ENCODE results near the gene TPST2. TPM values are rescaled to one million over a fixed set of nuclear protein-coding genes. Genes with fewer than 3 reads are reported as not detected.

TPST2 gene
- total RNA-seq, 1 experiment from 2014 or later: 11.8 TPM

DNA sequence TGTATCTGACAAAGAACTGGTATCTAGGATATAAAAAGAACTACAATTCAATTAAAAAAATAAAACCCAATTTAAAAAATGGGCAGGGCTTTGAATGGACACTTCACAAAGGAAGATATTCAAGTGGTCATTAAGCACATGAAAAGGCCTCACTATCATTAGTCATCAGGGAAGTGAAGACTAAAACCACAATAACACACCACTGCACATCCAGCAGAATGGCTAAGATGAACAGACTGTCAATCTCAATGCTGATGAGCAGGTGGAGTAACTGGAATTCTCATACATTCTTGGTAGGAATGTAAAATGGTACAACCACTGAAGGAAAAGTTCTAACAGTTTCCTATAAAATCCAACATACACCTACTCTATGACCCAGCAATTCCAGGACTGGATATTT is 115.2 kb downstream of the TPST2 start:
- CTCF ChIA-PET: no interaction called here
- no TSS peak for BruUV-seq (replicated peaks)
- Histone ChIP-seq H3K79me2 (ENCODE audit: insufficient read depth, low read length) (peaks cover under 1% of the 10 kb centered on the region), H3K27ac (ENCODE audit: low read depth, low read length) (no peak overlapping the region), H4K20me1 (ENCODE audit: insufficient read depth) (no peaks in the 10 kb centered on the region), H3K4me3 (replicated peaks in 1 of 2; ENCODE audit: low read depth in 1 of 2, low read length in 2 of 2) (no peak overlapping the region), H3K9me3 (ENCODE audit: control insufficient read depth in 1 of 2, insufficient read depth in 1 of 2, low read depth in 1 of 2, low read length in 2 of 2) (no peaks in the 10 kb centered on the region), H3K4me2 (ENCODE audit: low read length) (no peak overlapping the region), H3K4me1 (ENCODE audit: control insufficient read depth in 1 of 2, insufficient read depth in 2 of 2, low read length in 2 of 2) (peaks cover 0 to 18% of the 10 kb centered on the region in 2 experiments; a peak in 2 of 4 replicates), H2AFZ (ENCODE audit: low read depth, low read length, poor library complexity, severe bottlenecking) (no peak overlapping the region), H3K9me2 (ENCODE audit: insufficient read depth) (no peaks in the 10 kb centered on the region), H3K36me3 (ENCODE audit: control insufficient read depth in 1 of 2, insufficient read depth in 2 of 2, low read length in 2 of 2) (peaks cover 42 to 44% of the 10 kb centered on the region in 2 experiments), H3K9ac (ENCODE audit: low read length) (no peak overlapping the region), H3K27me3 (ENCODE audit: insufficient read depth, low read length) (no peaks in the 10 kb centered on the region)
- DNase-seq (ENCODE audit: low read depth, low spot score) (no peak), ATAC-seq (no peak)
- POLR2A ChIA-PET: interaction anchor here (1.9 kb wide), 1 partner anchor 9 kb away, joined by 4 read pairs; the partner anchor contains the start of genes HPS4 and SRRD
- TF ChIP-seq CBX3 (IDR thresholded peaks at IDR 0.05; ENCODE audit: low read depth) (no peak), SP1 (IDR thresholded peaks at IDR 0.05; ENCODE audit: low read depth) (no peak), RAD21 (IDR thresholded peaks at IDR 0.05; ENCODE audit: low read depth) (no peak), SIN3A (IDR thresholded peaks at IDR 0.05; ENCODE audit: low read depth) (no peak), ZNF274 (IDR thresholded peaks at IDR 0.05; ENCODE audit: low read depth, low read length) (no peak), POLR2AphosphoS5 (IDR thresholded peaks at IDR 0.05; ENCODE audit: low read depth, low read length) (no peak), CTCF (IDR thresholded peaks at IDR 0.05 in 2 of 3, conservative IDR thresholded peaks at IDR 0.05 in 1 of 3; ENCODE audit: borderline replicate concordance in 1 of 3, insufficient read depth in 1 of 3, low read depth in 2 of 3, low read length in 2 of 3) (no peak), ATF3 (IDR thresholded peaks at IDR 0.05) (no peak), ELF1 (IDR thresholded peaks at IDR 0.05; ENCODE audit: borderline replicate concordance, low read depth) (no peak), CEBPB (IDR thresholded peaks at IDR 0.05; ENCODE audit: low read depth) (no peak), YY1 (IDR thresholded peaks at IDR 0.05; ENCODE audit: extremely low read depth, insufficient replicate concordance, low read depth, low read length) (no peak), JUND (IDR thresholded peaks at IDR 0.05) (no peak), EZH2 (IDR thresholded peaks at IDR 0.05) (no peak)
- TF ChIP-seq, protein P1, sequence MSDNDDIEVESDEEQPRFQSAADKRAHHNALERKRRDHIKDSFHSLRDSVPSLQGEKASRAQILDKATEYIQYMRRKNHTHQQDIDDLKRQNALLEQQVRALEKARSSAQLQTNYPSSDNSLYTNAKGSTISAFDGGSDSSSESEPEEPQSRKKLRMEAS (IDR thresholded peaks at IDR 0.05): no peak
- TF ChIP-seq, protein P2, sequence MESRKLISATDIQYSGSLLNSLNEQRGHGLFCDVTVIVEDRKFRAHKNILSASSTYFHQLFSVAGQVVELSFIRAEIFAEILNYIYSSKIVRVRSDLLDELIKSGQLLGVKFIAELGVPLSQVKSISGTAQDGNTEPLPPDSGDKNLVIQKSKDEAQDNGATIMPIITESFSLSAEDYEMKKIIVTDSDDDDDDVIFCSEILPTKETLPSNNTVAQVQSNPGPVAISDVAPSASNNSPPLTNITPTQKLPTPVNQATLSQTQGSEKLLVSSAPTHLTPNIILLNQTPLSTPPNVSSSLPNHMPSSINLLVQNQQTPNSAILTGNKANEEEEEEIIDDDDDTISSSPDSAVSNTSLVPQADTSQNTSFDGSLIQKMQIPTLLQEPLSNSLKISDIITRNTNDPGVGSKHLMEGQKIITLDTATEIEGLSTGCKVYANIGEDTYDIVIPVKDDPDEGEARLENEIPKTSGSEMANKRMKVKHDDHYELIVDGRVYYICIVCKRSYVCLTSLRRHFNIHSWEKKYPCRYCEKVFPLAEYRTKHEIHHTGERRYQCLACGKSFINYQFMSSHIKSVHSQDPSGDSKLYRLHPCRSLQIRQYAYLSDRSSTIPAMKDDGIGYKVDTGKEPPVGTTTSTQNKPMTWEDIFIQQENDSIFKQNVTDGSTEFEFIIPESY (IDR thresholded peaks at IDR 0.05; ENCODE audit: extremely low read depth, insufficient replicate concordance, low read length): no peak
- intact Hi-C loops (cut with micrococcal nuclease): no loop called here
- RAD21 ChIA-PET (ENCODE audit: low non-redundant PET in 1 of 2, low total read pairs in 2 of 2, uncharacterized antibody in 2 of 2, unreplicated experiment in 2 of 2): no interaction called here

MicroRNAs encoded within 50 kb of the gene (microRNA counts, 767-probe panel; counts per million panel counts)
- microRNA hsa-miR-548j: not detected

Small RNA genes lying within 50 kb of the gene (microRNA-seq; reads per million reads assigned to microRNA genes)
- 5.6 reads per million, percentile 13 among the genes with 10 or more reads in this experiment for gene MIR548J (ENCODE audit: borderline number of aligned reads)

Other genes starting within 250 kb of the TPST2 start
- 4.1 TPM for gene ASPHD2, start 160.9 kb downstream of the TPST2 start, total RNA-seq (2021; ENCODE audit: unreplicated experiment)
- gene HPS4, start 106.3 kb downstream of the TPST2 start, total RNA-seq (2021; ENCODE audit: unreplicated experiment): 35.4 TPM
- 30.4 TPM for gene SRRD, start 106.3 kb downstream of the TPST2 start, total RNA-seq (2021; ENCODE audit: unreplicated experiment)
- gene TFIP11, start 77.7 kb downstream of the TPST2 start, total RNA-seq (2021; ENCODE audit: unreplicated experiment): 28.1 TPM
- not detected for gene CRYBB1, start 27.9 kb upstream of the TPST2 start, total RNA-seq (2021; ENCODE audit: unreplicated experiment)
- gene CRYBA4, start 31.8 kb upstream of the TPST2 start, total RNA-seq (2021; ENCODE audit: unreplicated experiment): not detected
- 0.54 TPM for gene MIAT, start 67.5 kb upstream of the TPST2 start, total RNA-seq (2021; ENCODE audit: unreplicated experiment)

Data from HCT116 (cell line).